ENCODE measurements around the gene GLIS1. TPM values are rescaled to one million over a fixed set of nuclear protein-coding genes. Genes with fewer than 3 reads are reported as not detected.

GLIS1 gene
- polyA plus RNA-seq, 3 donors, result not detected

DNA sequence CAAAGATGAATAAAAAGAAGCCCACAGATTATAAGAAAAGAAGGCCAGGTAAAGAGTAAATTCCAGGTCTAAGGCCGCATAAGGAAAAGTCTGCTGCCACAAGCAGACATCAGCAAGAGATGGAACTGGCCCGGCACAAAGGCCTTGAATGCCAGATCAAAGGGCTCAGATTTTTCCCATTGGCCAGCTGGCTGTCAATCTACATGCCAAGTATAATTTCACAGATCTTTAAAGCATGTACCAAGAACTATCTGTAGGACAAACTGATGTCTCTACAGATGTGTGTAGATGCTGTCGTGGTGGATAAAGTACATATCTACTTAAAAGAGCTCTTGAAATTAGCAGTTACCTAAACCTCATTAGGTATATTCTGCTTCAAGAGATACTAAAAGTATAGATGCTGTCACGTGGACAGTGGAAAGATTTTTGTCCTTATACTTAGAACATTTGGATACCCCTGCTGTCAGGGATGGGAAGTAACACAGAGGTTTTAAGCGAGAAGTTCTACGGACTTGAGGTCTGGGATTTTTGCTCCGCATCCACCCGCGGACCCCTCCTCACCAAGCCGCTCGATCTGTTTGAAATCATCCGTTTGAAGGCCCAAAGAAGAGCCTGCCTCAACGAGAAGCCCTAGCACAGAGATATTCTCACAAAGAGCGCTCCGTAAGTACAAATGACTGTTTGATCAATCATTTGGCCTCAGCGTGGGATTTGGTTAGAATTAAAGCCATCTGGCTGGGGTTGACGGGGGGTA lies 10.1 kb downstream of the GLIS1 start:
- H3K36me3 ChIP-seq (replicated peaks in 1 of 2; ENCODE audit: control insufficient read depth in 1 of 2, insufficient read depth in 2 of 2, low read length in 2 of 2), result no peaks in the 10 kb centered on the region
- H3K27me3 Mint-ChIP-seq (ENCODE audit: low read depth in 3 of 3), result peaks cover 9 to 16% (median 10%) of the 10 kb centered on the region in 3 donors
- no peaks in the 10 kb centered on the region for H3K79me2 ChIP-seq (ENCODE audit: insufficient read depth, low read length)
- H3K4me1 Mint-ChIP-seq, result no peaks in the 10 kb centered on the region
- no peaks in the 10 kb centered on the region for H3K36me3 Mint-ChIP-seq
- H3K4me3 ChIP-seq (replicated peaks in 1 of 3; ENCODE audit: low read depth in 2 of 3, low read length in 3 of 3), result no peak overlapping the region
- DNase-seq, result no peak
- no peak overlapping the region for H3K4me2 ChIP-seq (replicated peaks; ENCODE audit: extremely low read depth, low read length, poor library complexity, severe bottlenecking)
- H3K9ac ChIP-seq (ENCODE audit: insufficient read depth, low read length, poor library complexity, severe bottlenecking), result no peak overlapping the region
- H3K9me3 Mint-ChIP-seq, result peaks cover 0 to 2% (median 0%) of the 10 kb centered on the region in 7 donors
- peaks cover 0 to 2% of the 10 kb centered on the region in 2 donors for H3K27me3 ChIP-seq (ENCODE audit: control insufficient read depth in 2 of 2, insufficient read depth in 2 of 2, low read length in 2 of 2)
- intact Hi-C loops (cut with micrococcal nuclease), result no loop called here
- no peaks in the 10 kb centered on the region for H3K4me1 ChIP-seq (ENCODE audit: control insufficient read depth in 1 of 2, insufficient read depth in 2 of 2, low read length in 2 of 2)
- TF ChIP-seq, protein P1, sequence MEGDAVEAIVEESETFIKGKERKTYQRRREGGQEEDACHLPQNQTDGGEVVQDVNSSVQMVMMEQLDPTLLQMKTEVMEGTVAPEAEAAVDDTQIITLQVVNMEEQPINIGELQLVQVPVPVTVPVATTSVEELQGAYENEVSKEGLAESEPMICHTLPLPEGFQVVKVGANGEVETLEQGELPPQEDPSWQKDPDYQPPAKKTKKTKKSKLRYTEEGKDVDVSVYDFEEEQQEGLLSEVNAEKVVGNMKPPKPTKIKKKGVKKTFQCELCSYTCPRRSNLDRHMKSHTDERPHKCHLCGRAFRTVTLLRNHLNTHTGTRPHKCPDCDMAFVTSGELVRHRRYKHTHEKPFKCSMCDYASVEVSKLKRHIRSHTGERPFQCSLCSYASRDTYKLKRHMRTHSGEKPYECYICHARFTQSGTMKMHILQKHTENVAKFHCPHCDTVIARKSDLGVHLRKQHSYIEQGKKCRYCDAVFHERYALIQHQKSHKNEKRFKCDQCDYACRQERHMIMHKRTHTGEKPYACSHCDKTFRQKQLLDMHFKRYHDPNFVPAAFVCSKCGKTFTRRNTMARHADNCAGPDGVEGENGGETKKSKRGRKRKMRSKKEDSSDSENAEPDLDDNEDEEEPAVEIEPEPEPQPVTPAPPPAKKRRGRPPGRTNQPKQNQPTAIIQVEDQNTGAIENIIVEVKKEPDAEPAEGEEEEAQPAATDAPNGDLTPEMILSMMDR (IDR thresholded peaks at IDR 0.05), result no peak
- H3K27ac ChIP-seq (ENCODE audit: low read depth in 1 of 2, low read length in 2 of 2), result no peak overlapping the region
- H3K27ac Mint-ChIP-seq, result no peak overlapping the region
- H3K9me3 ChIP-seq (replicated peaks in 1 of 2; ENCODE audit: control insufficient read depth in 1 of 2, insufficient read depth in 1 of 2, low read length in 2 of 2), result no peaks in the 10 kb centered on the region
- WGBS (ENCODE audit: insufficient coverage), result 90% methylated on average over 9 of the region's 17 CpGs
- no peak overlapping the region for H3K4me3 Mint-ChIP-seq
- H4K20me1 ChIP-seq (ENCODE audit: insufficient read depth, low read length), result no peaks in the 10 kb centered on the region
- H2AFZ ChIP-seq (ENCODE audit: insufficient read depth, low read depth, low read length, poor library complexity, severe bottlenecking), result no peak overlapping the region

DNA sequence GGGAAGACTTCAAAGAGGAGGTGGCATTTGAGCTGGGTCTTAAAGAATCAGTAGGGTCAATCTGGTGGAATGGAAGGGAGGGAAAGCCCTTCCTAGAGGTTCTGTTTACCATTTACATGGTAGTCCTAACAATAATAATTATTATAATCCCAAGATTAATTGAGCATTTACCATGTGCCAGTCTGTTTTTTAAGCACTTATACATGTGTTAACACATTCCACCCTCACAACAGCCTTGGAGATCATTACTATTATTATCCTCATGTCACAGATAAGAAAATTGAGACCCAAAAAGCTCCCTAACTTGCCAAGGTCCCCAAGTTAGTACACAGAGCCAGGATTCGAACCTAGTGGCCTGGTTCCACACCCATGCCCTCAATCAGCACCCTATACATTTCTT lies 10.8 kb downstream of the GLIS1 start:
- H3K27ac Mint-ChIP-seq, result no peak overlapping the region

More for the DNA sequence above, 10.8 kb downstream of the GLIS1 start:
- Mint-ChIP-seq H3K9me3 (no peaks in the 10 kb centered on the region), H3K4me1 (no peaks in the 10 kb centered on the region), H3K4me3 (no peak overlapping the region), H3K27me3 (ENCODE audit: low read depth in 3 of 3) (peaks cover 7 to 13% (median 7%) of the 10 kb centered on the region in 3 donors), H3K36me3 (no peaks in the 10 kb centered on the region)
- H3K4me3 ChIP-seq (replicated peaks in 1 of 3; ENCODE audit: low read depth in 2 of 3, low read length in 3 of 3), result no peak overlapping the region
- TF ChIP-seq, protein P1 (IDR thresholded peaks at IDR 0.05), result no peak
- no peaks in the 10 kb centered on the region for H3K36me3 ChIP-seq (replicated peaks in 1 of 2; ENCODE audit: control insufficient read depth in 1 of 2, insufficient read depth in 2 of 2, low read length in 2 of 2)
- H3K4me1 ChIP-seq (ENCODE audit: control insufficient read depth in 1 of 2, insufficient read depth in 2 of 2, low read length in 2 of 2), result no peaks in the 10 kb centered on the region
- intact Hi-C loops (cut with micrococcal nuclease), result no loop called here
- WGBS (ENCODE audit: insufficient coverage), result 80% methylated on average over 1 of the region's 1 CpG
- H3K9ac ChIP-seq (ENCODE audit: insufficient read depth, low read length, poor library complexity, severe bottlenecking), result no peak overlapping the region
- H3K4me2 ChIP-seq (replicated peaks; ENCODE audit: extremely low read depth, low read length, poor library complexity, severe bottlenecking), result no peak overlapping the region
- DNase-seq, result no peak
- H3K27me3 ChIP-seq (ENCODE audit: control insufficient read depth in 2 of 2, insufficient read depth in 2 of 2, low read length in 2 of 2), result peaks cover 0 to 2% of the 10 kb centered on the region in 2 donors
- no peak overlapping the region for H3K27ac ChIP-seq (ENCODE audit: low read depth in 1 of 2, low read length in 2 of 2)
- H2AFZ ChIP-seq (ENCODE audit: insufficient read depth, low read depth, low read length, poor library complexity, severe bottlenecking), result no peak overlapping the region
- H4K20me1 ChIP-seq (ENCODE audit: insufficient read depth, low read length), result no peaks in the 10 kb centered on the region
- no peaks in the 10 kb centered on the region for H3K79me2 ChIP-seq (ENCODE audit: insufficient read depth, low read length)
- H3K9me3 ChIP-seq (replicated peaks in 1 of 2; ENCODE audit: control insufficient read depth in 1 of 2, insufficient read depth in 1 of 2, low read length in 2 of 2), result no peaks in the 10 kb centered on the region
